ENCODE data around the gene CD46. TPM values are rescaled to one million over a fixed set of nuclear protein-coding genes. Genes with fewer than 3 reads are reported as not detected.

The CD46 gene
- total RNA-seq, 1 experiment from 2014 or later: 100 TPM

- H3K9me2 ChIP-seq (ENCODE audit: insufficient read depth): no peaks in the 10 kb centered on the region
- no peak overlapping the region for H3K9ac ChIP-seq (ENCODE audit: low read length)
- H3K4me3 ChIP-seq (replicated peaks in 1 of 2; ENCODE audit: low read depth in 1 of 2, low read length in 2 of 2): no peak overlapping the region
- H4K20me1 ChIP-seq (ENCODE audit: insufficient read depth): no peaks in the 10 kb centered on the region
- intact Hi-C loops (cut with micrococcal nuclease): no loop called here
- DNase-seq (ENCODE audit: low read depth, low spot score) (no peak), ATAC-seq (no peak)
- no peaks in the 10 kb centered on the region for H3K36me3 ChIP-seq (ENCODE audit: control insufficient read depth in 1 of 2, insufficient read depth in 2 of 2, low read length in 2 of 2)
- ChIA-PET CTCF (interaction anchor here (0.9 kb wide), 1 partner anchor 60 kb away, joined by 3 read pairs; no protein-coding TSS in a partner anchor), RAD21 (ENCODE audit: low non-redundant PET in 1 of 2, low total read pairs in 2 of 2, uncharacterized antibody in 2 of 2, unreplicated experiment in 2 of 2) (no interaction called here), POLR2A (no interaction called here)
- no peaks in the 10 kb centered on the region for H3K27me3 ChIP-seq (ENCODE audit: insufficient read depth, low read length)
- H3K4me1 ChIP-seq (ENCODE audit: control insufficient read depth in 1 of 2, insufficient read depth in 2 of 2, low read length in 2 of 2): peaks cover 8% of the 10 kb centered on the region in 2 experiments; a peak in 2 of 4 replicates
- H2AFZ ChIP-seq (ENCODE audit: low read depth, low read length, poor library complexity, severe bottlenecking): no peak overlapping the region
- no TSS peak for BruUV-seq (replicated peaks)
- no peaks in the 10 kb centered on the region for H3K9me3 ChIP-seq (ENCODE audit: control insufficient read depth in 1 of 2, insufficient read depth in 1 of 2, low read depth in 1 of 2, low read length in 2 of 2)
- no peak overlapping the region for H3K4me2 ChIP-seq (ENCODE audit: low read length)
- TF ChIP-seq, protein P1, sequence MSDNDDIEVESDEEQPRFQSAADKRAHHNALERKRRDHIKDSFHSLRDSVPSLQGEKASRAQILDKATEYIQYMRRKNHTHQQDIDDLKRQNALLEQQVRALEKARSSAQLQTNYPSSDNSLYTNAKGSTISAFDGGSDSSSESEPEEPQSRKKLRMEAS (IDR thresholded peaks at IDR 0.05): no peak
- TF ChIP-seq RAD21 (IDR thresholded peaks at IDR 0.05; ENCODE audit: low read depth) (no peak), ZNF274 (IDR thresholded peaks at IDR 0.05; ENCODE audit: low read depth, low read length) (no peak), POLR2A (IDR thresholded peaks at IDR 0.05; ENCODE audit: borderline replicate concordance, extremely low read depth, insufficient read depth, insufficient read length) (no peak), ZFX (IDR thresholded peaks at IDR 0.05) (no peak), CTCF (IDR thresholded peaks at IDR 0.05 in 2 of 3, conservative IDR thresholded peaks at IDR 0.05 in 1 of 3; ENCODE audit: borderline replicate concordance in 1 of 3, insufficient read depth in 1 of 3, low read depth in 2 of 3, low read length in 2 of 3) (no peak), POLR2AphosphoS5 (IDR thresholded peaks at IDR 0.05; ENCODE audit: low read depth, low read length) (no peak), JUND (IDR thresholded peaks at IDR 0.05) (no peak), YY1 (IDR thresholded peaks at IDR 0.05; ENCODE audit: extremely low read depth, insufficient replicate concordance, low read depth, low read length) (no peak), TCF7L2 (IDR thresholded peaks at IDR 0.05; ENCODE audit: borderline replicate concordance, extremely low read depth, insufficient read depth, insufficient read length) (no peak)
- TF ChIP-seq, protein P2, sequence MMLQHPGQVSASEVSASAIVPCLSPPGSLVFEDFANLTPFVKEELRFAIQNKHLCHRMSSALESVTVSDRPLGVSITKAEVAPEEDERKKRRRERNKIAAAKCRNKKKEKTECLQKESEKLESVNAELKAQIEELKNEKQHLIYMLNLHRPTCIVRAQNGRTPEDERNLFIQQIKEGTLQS (IDR thresholded peaks at IDR 0.05): no peak
- TF ChIP-seq, protein P3, sequence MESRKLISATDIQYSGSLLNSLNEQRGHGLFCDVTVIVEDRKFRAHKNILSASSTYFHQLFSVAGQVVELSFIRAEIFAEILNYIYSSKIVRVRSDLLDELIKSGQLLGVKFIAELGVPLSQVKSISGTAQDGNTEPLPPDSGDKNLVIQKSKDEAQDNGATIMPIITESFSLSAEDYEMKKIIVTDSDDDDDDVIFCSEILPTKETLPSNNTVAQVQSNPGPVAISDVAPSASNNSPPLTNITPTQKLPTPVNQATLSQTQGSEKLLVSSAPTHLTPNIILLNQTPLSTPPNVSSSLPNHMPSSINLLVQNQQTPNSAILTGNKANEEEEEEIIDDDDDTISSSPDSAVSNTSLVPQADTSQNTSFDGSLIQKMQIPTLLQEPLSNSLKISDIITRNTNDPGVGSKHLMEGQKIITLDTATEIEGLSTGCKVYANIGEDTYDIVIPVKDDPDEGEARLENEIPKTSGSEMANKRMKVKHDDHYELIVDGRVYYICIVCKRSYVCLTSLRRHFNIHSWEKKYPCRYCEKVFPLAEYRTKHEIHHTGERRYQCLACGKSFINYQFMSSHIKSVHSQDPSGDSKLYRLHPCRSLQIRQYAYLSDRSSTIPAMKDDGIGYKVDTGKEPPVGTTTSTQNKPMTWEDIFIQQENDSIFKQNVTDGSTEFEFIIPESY (IDR thresholded peaks at IDR 0.05; ENCODE audit: extremely low read depth, insufficient replicate concordance, low read length): no peak
- TF ChIP-seq, protein P4, sequence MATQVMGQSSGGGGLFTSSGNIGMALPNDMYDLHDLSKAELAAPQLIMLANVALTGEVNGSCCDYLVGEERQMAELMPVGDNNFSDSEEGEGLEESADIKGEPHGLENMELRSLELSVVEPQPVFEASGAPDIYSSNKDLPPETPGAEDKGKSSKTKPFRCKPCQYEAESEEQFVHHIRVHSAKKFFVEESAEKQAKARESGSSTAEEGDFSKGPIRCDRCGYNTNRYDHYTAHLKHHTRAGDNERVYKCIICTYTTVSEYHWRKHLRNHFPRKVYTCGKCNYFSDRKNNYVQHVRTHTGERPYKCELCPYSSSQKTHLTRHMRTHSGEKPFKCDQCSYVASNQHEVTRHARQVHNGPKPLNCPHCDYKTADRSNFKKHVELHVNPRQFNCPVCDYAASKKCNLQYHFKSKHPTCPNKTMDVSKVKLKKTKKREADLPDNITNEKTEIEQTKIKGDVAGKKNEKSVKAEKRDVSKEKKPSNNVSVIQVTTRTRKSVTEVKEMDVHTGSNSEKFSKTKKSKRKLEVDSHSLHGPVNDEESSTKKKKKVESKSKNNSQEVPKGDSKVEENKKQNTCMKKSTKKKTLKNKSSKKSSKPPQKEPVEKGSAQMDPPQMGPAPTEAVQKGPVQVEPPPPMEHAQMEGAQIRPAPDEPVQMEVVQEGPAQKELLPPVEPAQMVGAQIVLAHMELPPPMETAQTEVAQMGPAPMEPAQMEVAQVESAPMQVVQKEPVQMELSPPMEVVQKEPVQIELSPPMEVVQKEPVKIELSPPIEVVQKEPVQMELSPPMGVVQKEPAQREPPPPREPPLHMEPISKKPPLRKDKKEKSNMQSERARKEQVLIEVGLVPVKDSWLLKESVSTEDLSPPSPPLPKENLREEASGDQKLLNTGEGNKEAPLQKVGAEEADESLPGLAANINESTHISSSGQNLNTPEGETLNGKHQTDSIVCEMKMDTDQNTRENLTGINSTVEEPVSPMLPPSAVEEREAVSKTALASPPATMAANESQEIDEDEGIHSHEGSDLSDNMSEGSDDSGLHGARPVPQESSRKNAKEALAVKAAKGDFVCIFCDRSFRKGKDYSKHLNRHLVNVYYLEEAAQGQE (IDR thresholded peaks at IDR 0.05; ENCODE audit: low read depth): no peak
- no peak overlapping the region for H3K27ac ChIP-seq (ENCODE audit: low read depth, low read length)
- peaks cover 31% of the 10 kb centered on the region for H3K79me2 ChIP-seq (ENCODE audit: insufficient read depth, low read length)
Observed at GRCh38 chr1:207824691-207825408, 73.0 kb downstream of the CD46 start.

All from HCT116 (cell line).